ENCODE results near the gene MRPL37. TPM values are rescaled to one million over a fixed set of nuclear protein-coding genes. Genes with fewer than 3 reads are reported as not detected.

The MRPL37 gene
- total RNA-seq, 4 donors from 2014 or later, result 91.6 to 141 (median 121) TPM

- no peak for TF ChIP-seq POLR2A (IDR thresholded peaks at IDR 0.05)
- TF ChIP-seq, protein P1, sequence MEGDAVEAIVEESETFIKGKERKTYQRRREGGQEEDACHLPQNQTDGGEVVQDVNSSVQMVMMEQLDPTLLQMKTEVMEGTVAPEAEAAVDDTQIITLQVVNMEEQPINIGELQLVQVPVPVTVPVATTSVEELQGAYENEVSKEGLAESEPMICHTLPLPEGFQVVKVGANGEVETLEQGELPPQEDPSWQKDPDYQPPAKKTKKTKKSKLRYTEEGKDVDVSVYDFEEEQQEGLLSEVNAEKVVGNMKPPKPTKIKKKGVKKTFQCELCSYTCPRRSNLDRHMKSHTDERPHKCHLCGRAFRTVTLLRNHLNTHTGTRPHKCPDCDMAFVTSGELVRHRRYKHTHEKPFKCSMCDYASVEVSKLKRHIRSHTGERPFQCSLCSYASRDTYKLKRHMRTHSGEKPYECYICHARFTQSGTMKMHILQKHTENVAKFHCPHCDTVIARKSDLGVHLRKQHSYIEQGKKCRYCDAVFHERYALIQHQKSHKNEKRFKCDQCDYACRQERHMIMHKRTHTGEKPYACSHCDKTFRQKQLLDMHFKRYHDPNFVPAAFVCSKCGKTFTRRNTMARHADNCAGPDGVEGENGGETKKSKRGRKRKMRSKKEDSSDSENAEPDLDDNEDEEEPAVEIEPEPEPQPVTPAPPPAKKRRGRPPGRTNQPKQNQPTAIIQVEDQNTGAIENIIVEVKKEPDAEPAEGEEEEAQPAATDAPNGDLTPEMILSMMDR (IDR thresholded peaks at IDR 0.05 in 4 of 5, conservative IDR thresholded peaks at IDR 0.05 in 1 of 5), result no peak
- H3K4me1 ChIP-seq, result peaks cover 0 to 7% of the 10 kb centered on the region in 2 donors
- no peak overlapping the region for H3K4me3 ChIP-seq
- no peak for ATAC-seq
- DNase-seq, result no peak
- in situ Hi-C loops (cut with MboI; ENCODE audit: low sequenced_read_pairs in 4 of 4) (no loop called here), intact Hi-C loops (cut with DNase I; ENCODE audit: low total_unique reads) (no loop called here)
- no peaks in the 10 kb centered on the region for H3K27me3 ChIP-seq
- no peak overlapping the region for H3K27ac ChIP-seq
- no peaks in the 10 kb centered on the region for H3K36me3 ChIP-seq
- H3K9me3 ChIP-seq, result no peaks in the 10 kb centered on the region
Observed at GRCh38 chr1:54168206-54168965, 31.6 kb upstream of the MRPL37 start.

GRCh38 chr1:54169068-54169467 is 30.9 kb upstream of the MRPL37 start:
- no peak for DNase-seq
- H3K4me3 ChIP-seq, result no peak overlapping the region
- no peaks in the 10 kb centered on the region for H3K27me3 ChIP-seq
- intact Hi-C loops (cut with DNase I; ENCODE audit: low total_unique reads) (no loop called here), in situ Hi-C loops (cut with MboI; ENCODE audit: low sequenced_read_pairs in 4 of 4) (no loop called here)
- no peaks in the 10 kb centered on the region for H3K9me3 ChIP-seq
- H3K4me1 ChIP-seq, result peaks cover 0 to 13% of the 10 kb centered on the region in 2 donors
- no peaks in the 10 kb centered on the region for H3K36me3 ChIP-seq
- no peak for ATAC-seq
- TF ChIP-seq, protein P1 (IDR thresholded peaks at IDR 0.05 in 4 of 5, conservative IDR thresholded peaks at IDR 0.05 in 1 of 5), result no peak
- no peak for TF ChIP-seq POLR2A (IDR thresholded peaks at IDR 0.05)
- H3K27ac ChIP-seq, result no peak overlapping the region

DNA sequence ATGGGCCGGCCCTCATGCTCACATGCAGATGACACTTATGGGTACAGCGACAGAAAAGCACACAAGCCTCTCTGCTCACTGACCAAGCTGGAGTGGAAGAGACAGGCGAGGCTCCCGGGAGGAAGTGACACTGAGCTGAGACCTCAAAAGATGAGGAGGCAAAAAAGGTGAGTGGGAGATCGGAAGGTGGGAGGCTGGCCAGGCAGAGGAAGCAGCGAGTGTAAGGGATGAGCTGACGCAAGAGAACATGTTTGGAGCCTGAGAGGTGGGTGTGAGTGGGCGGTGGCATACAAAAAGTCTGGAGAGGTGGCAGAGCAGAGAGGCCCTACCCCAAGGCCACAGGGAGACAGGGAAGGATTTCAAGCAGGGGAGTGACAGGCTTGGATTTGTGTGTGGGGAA is 29.0 kb upstream of the MRPL37 start:
- Histone ChIP-seq H3K36me3 (no peaks in the 10 kb centered on the region), H3K4me1 (peaks cover 0 to 13% of the 10 kb centered on the region in 2 donors)
- intact Hi-C loops (cut with DNase I; ENCODE audit: low total_unique reads), result no loop called here

DNA sequence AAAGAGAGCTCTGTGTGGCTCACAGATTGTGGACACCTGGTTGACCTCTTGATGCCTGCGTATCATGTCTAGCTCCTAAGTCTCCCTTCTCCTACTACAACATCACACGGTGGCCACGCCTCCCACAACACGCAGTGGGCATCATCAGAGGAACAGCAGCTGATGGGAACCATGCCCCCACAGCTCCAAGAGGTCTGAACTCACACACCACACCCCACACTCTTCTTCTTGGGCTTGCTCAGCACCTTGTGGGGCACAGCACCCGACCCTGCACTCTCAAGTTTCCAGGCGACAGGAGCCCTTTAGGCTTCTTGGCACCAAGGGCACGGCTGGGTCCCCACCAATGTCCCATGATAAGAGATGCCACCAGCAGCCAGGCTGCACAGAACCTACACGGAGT is 28.4 kb upstream of the MRPL37 start:
- DNase-seq (no peak), ATAC-seq (no peak)
- TF ChIP-seq, protein P1 (IDR thresholded peaks at IDR 0.05 in 4 of 5, conservative IDR thresholded peaks at IDR 0.05 in 1 of 5), result no peak
- TF ChIP-seq POLR2A (IDR thresholded peaks at IDR 0.05), result no peak
- no peaks in the 10 kb centered on the region for H3K36me3 ChIP-seq
- in situ Hi-C loops (cut with MboI; ENCODE audit: low sequenced_read_pairs in 4 of 4) (no loop called here), intact Hi-C loops (cut with DNase I; ENCODE audit: low total_unique reads) (no loop called here)
- H3K27ac ChIP-seq, result no peak overlapping the region
- H3K4me1 ChIP-seq, result peaks cover 0 to 13% of the 10 kb centered on the region in 2 donors
- H3K4me3 ChIP-seq, result no peak overlapping the region
- no peaks in the 10 kb centered on the region for H3K27me3 ChIP-seq
- no peaks in the 10 kb centered on the region for H3K9me3 ChIP-seq

More for the DNA sequence above, 29.0 kb upstream of the MRPL37 start:
- in situ Hi-C loops (cut with MboI; ENCODE audit: low sequenced_read_pairs in 4 of 4), result no loop called here
- H3K4me3 ChIP-seq, result no peak overlapping the region
- ATAC-seq (no peak), DNase-seq (no peak)
- no peak for TF ChIP-seq POLR2A (IDR thresholded peaks at IDR 0.05)
- TF ChIP-seq, protein P1 (IDR thresholded peaks at IDR 0.05 in 4 of 5, conservative IDR thresholded peaks at IDR 0.05 in 1 of 5), result no peak
- no peak overlapping the region for H3K27ac ChIP-seq
- no peaks in the 10 kb centered on the region for H3K27me3 ChIP-seq
- H3K9me3 ChIP-seq, result no peaks in the 10 kb centered on the region

Measured in gastrocnemius medialis (tissue), 4 donors.